PC-9 (cell line): ENCODE data around the gene ARHGAP24.

Experiments used
- EZH2 ChIP-seq: fragments of 200-600 bp; sonication (generic); IDR thresholded peaks from 2 replicates; pipeline ENCODE4 v1.8.0; 2017; ENCODE audit warnings: antibody characterized with exemption, low read depth
- TF ChIP-seq, protein P1 (sequence below): fragments of 200-600 bp; sonication (generic); conservative IDR thresholded peaks from 2 replicates; pipeline ENCODE4 v1.6.1; 2017; ENCODE audit warnings: mixed run types, antibody characterized with exemption, mild to moderate bottlenecking, moderate library complexity

DNA sequence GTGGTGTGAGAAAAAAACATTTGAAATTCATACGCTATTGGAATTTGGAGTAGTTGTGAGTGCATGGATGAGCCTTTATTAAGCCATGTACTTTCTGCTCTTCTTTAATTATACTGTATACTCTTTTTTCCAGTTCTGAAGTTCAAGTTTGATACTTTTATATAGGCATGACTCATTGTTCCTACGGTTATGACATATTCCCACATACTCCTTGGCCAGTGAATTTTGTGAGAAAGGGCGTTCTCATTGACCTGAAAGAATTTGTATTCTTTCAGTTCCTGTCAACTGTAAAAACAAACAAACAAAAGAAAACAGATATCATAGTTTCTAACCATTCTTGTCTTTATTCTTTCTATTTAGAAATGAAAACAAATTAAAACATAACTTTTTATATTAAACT is 477.6 kb downstream of the ARHGAP24 start:
- TF ChIP-seq, protein P1, sequence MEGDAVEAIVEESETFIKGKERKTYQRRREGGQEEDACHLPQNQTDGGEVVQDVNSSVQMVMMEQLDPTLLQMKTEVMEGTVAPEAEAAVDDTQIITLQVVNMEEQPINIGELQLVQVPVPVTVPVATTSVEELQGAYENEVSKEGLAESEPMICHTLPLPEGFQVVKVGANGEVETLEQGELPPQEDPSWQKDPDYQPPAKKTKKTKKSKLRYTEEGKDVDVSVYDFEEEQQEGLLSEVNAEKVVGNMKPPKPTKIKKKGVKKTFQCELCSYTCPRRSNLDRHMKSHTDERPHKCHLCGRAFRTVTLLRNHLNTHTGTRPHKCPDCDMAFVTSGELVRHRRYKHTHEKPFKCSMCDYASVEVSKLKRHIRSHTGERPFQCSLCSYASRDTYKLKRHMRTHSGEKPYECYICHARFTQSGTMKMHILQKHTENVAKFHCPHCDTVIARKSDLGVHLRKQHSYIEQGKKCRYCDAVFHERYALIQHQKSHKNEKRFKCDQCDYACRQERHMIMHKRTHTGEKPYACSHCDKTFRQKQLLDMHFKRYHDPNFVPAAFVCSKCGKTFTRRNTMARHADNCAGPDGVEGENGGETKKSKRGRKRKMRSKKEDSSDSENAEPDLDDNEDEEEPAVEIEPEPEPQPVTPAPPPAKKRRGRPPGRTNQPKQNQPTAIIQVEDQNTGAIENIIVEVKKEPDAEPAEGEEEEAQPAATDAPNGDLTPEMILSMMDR, result no peak
- no peak for TF ChIP-seq EZH2
